Subcutaneous adipose tissue (tissue), 4 donors: ENCODE results near the gene GMEB2. TPM values are rescaled to one million over a fixed set of nuclear protein-coding genes. Genes with fewer than 3 reads are reported as not detected.

Experiments used
- CTCF ChIP-seq: fragments of 450-650 bp; IDR thresholded peaks from one replicate; pipeline ENCODE4 v1.5.1; 2016; ENCODE audit warnings: low read depth, mild to moderate bottlenecking, control low read depth, antibody characterized with exemption, moderate library complexity
- total RNA-seq, 4 donors: library from RNA; depleted of rRNA; stranded (reverse); fragments of >200 nt; gene quantifications; one replicate each; pipeline ENCODE4 v1.1.0, GENCODE V29; 2016

GMEB2 gene
- total RNA-seq, 4 donors from 2014 or later, result 3.6 to 12.8 (median 5.1) TPM

- no peak for TF ChIP-seq CTCF
Observed at GRCh38 chr20:63553933-63554290, 73.0 kb downstream of the GMEB2 start, which contains the start of gene FNDC11. Gene FNDC11 (plus strand): TSS chr20:63554159. CDS start chr20:63555664, 1,505 bp downstream.

DNA sequence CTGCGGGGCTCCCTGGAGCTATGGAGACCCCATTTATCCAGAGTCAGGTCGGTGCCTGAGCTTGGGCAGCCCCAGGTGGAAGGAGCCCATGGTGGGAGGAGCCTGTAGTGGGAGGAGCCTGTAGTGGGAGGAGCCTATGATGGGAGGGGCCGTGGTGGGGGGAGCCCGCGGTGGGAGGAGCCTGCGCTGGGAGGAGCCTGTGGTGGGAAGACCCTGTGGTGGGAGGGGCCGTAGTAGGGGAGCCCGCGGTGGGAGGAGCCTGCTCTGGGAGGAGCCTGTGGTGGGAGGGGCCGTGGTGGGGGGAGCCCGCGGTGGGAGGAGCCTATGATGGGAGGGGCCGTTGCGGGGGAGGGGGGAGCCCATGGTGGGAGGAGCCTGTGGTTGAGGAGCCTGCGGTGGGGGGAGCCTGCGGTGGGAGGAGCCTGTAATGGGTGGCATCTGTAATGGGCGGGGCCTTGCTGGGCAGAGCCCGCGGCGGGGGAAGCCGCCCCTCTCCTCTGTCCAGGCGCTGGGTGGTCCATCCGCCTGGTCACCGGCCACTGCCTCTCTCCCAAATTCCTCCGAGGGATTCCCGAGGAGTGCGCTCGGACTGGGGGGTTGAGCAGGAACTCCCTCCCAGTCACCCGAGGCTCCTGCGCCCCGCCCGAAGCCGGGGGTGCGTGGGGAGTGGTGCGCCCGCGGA, 73.5 kb downstream of the GMEB2 start:
- TF ChIP-seq CTCF, result no peak

- TF ChIP-seq CTCF, result no peak
Observed at GRCh38 chr20:63552481-63553249, 74.2 kb downstream of the GMEB2 start.

GRCh38 chr20:63551068-63551467, 75.8 kb downstream of the GMEB2 start:
- no peak for TF ChIP-seq CTCF

DNA sequence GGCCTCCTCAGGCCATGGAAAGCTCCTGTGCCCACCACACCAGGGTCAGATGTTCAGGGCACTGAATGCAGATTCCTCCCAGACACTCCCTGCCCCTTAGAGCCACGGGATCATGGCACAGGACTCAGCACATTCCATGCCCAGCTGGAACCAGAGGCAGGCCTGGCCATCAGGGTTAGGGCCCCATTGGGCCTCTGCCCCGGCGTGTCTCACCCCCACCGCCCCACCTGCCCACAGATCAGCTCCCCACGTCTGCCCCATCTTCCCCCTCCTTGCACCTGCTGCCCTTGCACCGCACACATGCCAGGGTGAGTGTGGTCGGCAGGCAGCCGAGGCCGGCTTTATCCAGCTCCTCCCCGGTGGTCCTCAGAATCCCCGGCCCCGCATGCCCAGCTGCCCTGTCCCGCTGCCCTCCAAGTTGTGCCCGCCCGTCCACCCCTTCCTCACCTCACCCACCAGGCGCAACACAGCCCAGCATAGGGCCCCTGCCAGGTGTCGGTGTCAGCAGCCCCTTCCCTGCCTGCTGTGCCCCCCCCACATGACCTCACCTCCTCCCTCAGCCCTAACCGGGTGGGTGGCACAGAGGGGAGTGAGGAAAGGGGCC, 77.1 kb downstream of the GMEB2 start:
- TF ChIP-seq CTCF, result no peak

GRCh38 chr20:63549019-63549418, 77.9 kb downstream of the GMEB2 start:
- TF ChIP-seq CTCF, result no peak

GRCh38 chr20:63548542-63548941, 78.4 kb downstream of the GMEB2 start:
- no peak for TF ChIP-seq CTCF
